GM23338 (cell line): ENCODE measurements around the gene HECTD1. TPM values are rescaled to one million over a fixed set of nuclear protein-coding genes. Genes with fewer than 3 reads are reported as not detected.

ENCODE experiments used
- ATAC-seq: fragments of 200-7000 bp; cut with Tn5 transposase; 3 replicates; pipeline ENCODE4 v1.9.1; 2020
- DNase-seq: peaks from one replicate; pipeline ENCODE4 v3.0.0-alpha.2; 2015; ENCODE audit warnings: low spot score
- H2AFZ ChIP-seq: fragments of 200-600 bp; sonication (generic); 2 replicates; pipeline ENCODE4 v1.8.0; 2016; ENCODE audit warnings: antibody characterized with exemption, mild to moderate bottlenecking, moderate library complexity
- H3F3A ChIP-seq: fragments of 200-600 bp; sonication (generic); replicated peaks from 2 replicates; pipeline ENCODE4 v1.8.0; 2017; ENCODE audit warnings: antibody characterized with exemption, mixed run types, low read depth
- H3K27ac ChIP-seq: fragments of 200-600 bp; sonication (generic); 2 replicates; pipeline ENCODE4 v1.6.1; 2016; ENCODE audit warnings: low read depth
- H3K27me3 ChIP-seq: fragments of 200-600 bp; sonication (generic); 2 replicates; pipeline ENCODE4 v1.8.0; 2016; ENCODE audit warnings: mild to moderate bottlenecking, mixed run types, moderate library complexity; ENCODE audit not compliant: insufficient read depth
- H3K36me3 ChIP-seq: fragments of 200-600 bp; sonication (generic); 2 replicates; pipeline ENCODE4 v1.8.0; 2016; ENCODE audit warnings: mild to moderate bottlenecking; ENCODE audit not compliant: insufficient read depth
- H3K4me1 ChIP-seq: fragments of 200-600 bp; sonication (generic); 2 replicates; pipeline ENCODE4 v1.8.0; 2016; ENCODE audit warnings: mild to moderate bottlenecking, moderate library complexity; ENCODE audit not compliant: insufficient read depth
- H3K4me2 ChIP-seq: fragments of 200-600 bp; sonication (generic); 2 replicates; pipeline ENCODE4 v1.7.1; 2017; ENCODE audit warnings: mixed run types
- H3K4me3 ChIP-seq: fragments of 200-600 bp; sonication (generic); 2 replicates; pipeline ENCODE4 v1.6.1; 2016; ENCODE audit warnings: mixed run types
- H3K79me2 ChIP-seq: fragments of 200-600 bp; sonication (generic); replicated peaks from 2 replicates; pipeline ENCODE4 v1.8.0; 2017; ENCODE audit warnings: mild to moderate bottlenecking; ENCODE audit not compliant: insufficient read depth
- H3K9me2 ChIP-seq: fragments of 200-600 bp; sonication (generic); 2 replicates; pipeline ENCODE4 v1.8.0; 2017; ENCODE audit not compliant: insufficient read depth
- H4K20me1 ChIP-seq: fragments of 200-600 bp; sonication (generic); replicated peaks from 2 replicates; pipeline ENCODE4 v1.8.0; 2017; ENCODE audit warnings: mild to moderate bottlenecking; ENCODE audit not compliant: insufficient read depth
- H3K27ac Mint-ChIP-seq: 2 replicates; pipeline ENCODE4 v1.8.0; 2020; ENCODE audit warnings: inconsistent platforms, mild to moderate bottlenecking, moderate library complexity, mixed read lengths
- H3K27me3 Mint-ChIP-seq: 3 replicates; pipeline ENCODE4 v1.8.0; 2022; ENCODE audit warnings: low read depth, mild to moderate bottlenecking, moderate library complexity, mixed read lengths, inconsistent platforms; ENCODE audit not compliant: insufficient read depth, poor library complexity
- H3K36me3 Mint-ChIP-seq: 3 replicates; pipeline ENCODE4 v1.8.0; 2021; ENCODE audit warnings: low read depth, mild to moderate bottlenecking, inconsistent platforms, moderate library complexity, mixed read lengths
- H3K4me1 Mint-ChIP-seq: 3 replicates; pipeline ENCODE4 v1.8.0; 2020; ENCODE audit warnings: mild to moderate bottlenecking, inconsistent platforms, mixed read lengths
- H3K4me3 Mint-ChIP-seq: 3 replicates; pipeline ENCODE4 v1.8.0; 2021; ENCODE audit warnings: moderate library complexity, mild to moderate bottlenecking, inconsistent platforms, mixed read lengths
- H3K9me3 Mint-ChIP-seq: 3 replicates; pipeline ENCODE4 v1.8.0; 2020; ENCODE audit warnings: moderate library complexity, mild to moderate bottlenecking, inconsistent platforms, mixed read lengths
- CREB1 ChIP-seq: fragments of 250-450 bp; sonication (Bioruptor Pico); IDR thresholded peaks from 2 replicates; pipeline ENCODE4 v1.5.0; 2020; ENCODE audit warnings: low read depth, mild to moderate bottlenecking, moderate library complexity
- CTCF ChIP-seq, 2 experiments: fragments of 200-600 bp in 1 of 2; sonication (generic) in 1 of 2; conservative IDR thresholded peaks; 2 replicates each; pipeline versions ENCODE4 v1.5.1 to v1.6.1; 2016 to 2017; ENCODE audit warnings: antibody characterized with exemption in 2 of 2, low read depth in 2 of 2, mild to moderate bottlenecking in 2 of 2, moderate library complexity in 1 of 2
- EZH2 ChIP-seq: fragments of 200-600 bp; sonication (generic); IDR thresholded peaks from one replicate; pipeline ENCODE4 v1.8.0; 2017; ENCODE audit warnings: antibody characterized with exemption, mild to moderate bottlenecking, low read depth; ENCODE audit not compliant: unreplicated experiment
- JUNB ChIP-seq: IDR thresholded peaks from one replicate; pipeline ENCODE4 v1.6.1; 2016; ENCODE audit warnings: antibody characterized with exemption; ENCODE audit not compliant: unreplicated experiment
- NANOG ChIP-seq: IDR thresholded peaks from 2 replicates; pipeline ENCODE4 v1.6.1; 2016; ENCODE audit warnings: antibody characterized with exemption, borderline replicate concordance
- POLR2AphosphoS5 ChIP-seq: IDR thresholded peaks from 2 replicates; pipeline ENCODE4 v1.6.1; 2016; ENCODE audit warnings: antibody characterized with exemption, low read depth
- STAT1 ChIP-seq: IDR thresholded peaks from one replicate; pipeline ENCODE4 v1.6.1; 2016; ENCODE audit warnings: antibody characterized with exemption; ENCODE audit not compliant: unreplicated experiment
- ZNF331 ChIP-seq: fragments of 250-450 bp; sonication (Bioruptor Pico); IDR thresholded peaks from 2 replicates; pipeline ENCODE4 v1.5.0; 2020; ENCODE audit warnings: low read depth, mild to moderate bottlenecking, moderate library complexity
- ZNF462 ChIP-seq: fragments of 250-450 bp; sonication (Bioruptor Pico); IDR thresholded peaks from 2 replicates; pipeline ENCODE4 v1.5.0; 2020; ENCODE audit warnings: mild to moderate bottlenecking, moderate library complexity
- polyA plus RNA-seq: library from polyadenylated mRNA; unstranded; fragments of >200 nt; fragmentation: Nextera tagmentation; extraction: Ambion mirVana; gene quantifications from 2 replicates; pipeline ENCODE4 v1.2.1, GENCODE V29; 2016
- total RNA-seq: library from RNA; depleted of rRNA; stranded (reverse); fragments of >200 nt; shearing (Covaris generic); gene quantifications from 2 replicates; pipeline ENCODE4 v1.2.3, GENCODE V29; 2014

Gene HECTD1
- total and polyA plus RNA-seq, 2 experiments from 2014 or later: 42.1 to 132 TPM

- no peak overlapping the region for H2AFZ ChIP-seq
- no peak overlapping the region for H3K27ac ChIP-seq
- peaks cover 5% of the 10 kb centered on the region; the same call in 1 of the 2 replicates for H4K20me1 ChIP-seq
- H3K4me3 ChIP-seq: no peak overlapping the region
- H3F3A ChIP-seq: no peaks in the 10 kb centered on the region
- ATAC-seq: no peak
- H3K36me3 ChIP-seq: peaks cover 49% of the 10 kb centered on the region; the same call in 1 of the 2 replicates
- Mint-ChIP-seq H3K4me3 (no peak overlapping the region), H3K9me3 (no peaks in the 10 kb centered on the region), H3K36me3 (peaks cover 72% of the 10 kb centered on the region), H3K4me1 (no peaks in the 10 kb centered on the region), H3K27ac (no peak overlapping the region), H3K27me3 (no peaks in the 10 kb centered on the region)
- no peak for DNase-seq
- no peak overlapping the region for H3K4me2 ChIP-seq
- no peaks in the 10 kb centered on the region for H3K4me1 ChIP-seq
- H3K79me2 ChIP-seq: no peaks in the 10 kb centered on the region
- TF ChIP-seq CREB1 (no peak), EZH2 (no peak), STAT1 (no peak), ZNF462 (CRISPR knock-in tag) (no peak), NANOG (no peak), POLR2AphosphoS5 (no peak), ZNF331 (CRISPR knock-in tag) (no peak), JUNB (no peak)
- H3K27me3 ChIP-seq: no peaks in the 10 kb centered on the region
- no peaks in the 10 kb centered on the region for H3K9me2 ChIP-seq
These were observed 37.7 kb downstream of the HECTD1 start for GRCh38 chr14:31169877-31170276.

- peaks cover 4% of the 10 kb centered on the region; the same call in 1 of the 2 replicates for H4K20me1 ChIP-seq
- Mint-ChIP-seq H3K27ac (no peak overlapping the region), H3K9me3 (no peaks in the 10 kb centered on the region), H3K4me3 (no peak overlapping the region), H3K4me1 (no peaks in the 10 kb centered on the region), H3K36me3 (peaks cover 68% of the 10 kb centered on the region), H3K27me3 (peaks cover 4% of the 10 kb centered on the region)
- H3K79me2 ChIP-seq: no peaks in the 10 kb centered on the region
- TF ChIP-seq CREB1 (no peak), CTCF (conservative IDR thresholded peaks at IDR 0.05; ENCODE audit: low read depth in 2 of 2) (no peak)
- peaks cover 26% of the 10 kb centered on the region for H3K36me3 ChIP-seq
- H3K4me1 ChIP-seq: no peaks in the 10 kb centered on the region
- H3K9me2 ChIP-seq: no peaks in the 10 kb centered on the region
- H2AFZ ChIP-seq: no peak overlapping the region
- no peak overlapping the region for H3K4me2 ChIP-seq
- H3K27ac ChIP-seq: no peak overlapping the region
- ATAC-seq: no peak
- no peak overlapping the region for H3K4me3 ChIP-seq
- H3F3A ChIP-seq: no peaks in the 10 kb centered on the region
- DNase-seq: no peak
- H3K27me3 ChIP-seq: no peaks in the 10 kb centered on the region
These were observed 40.6 kb downstream of the HECTD1 start for GRCh38 chr14:31167032-31167431.
